ENCODE results near the gene SH2D2A. TPM values are rescaled to one million over a fixed set of nuclear protein-coding genes. Genes with fewer than 3 reads are reported as not detected.

SH2D2A gene
- polyA plus RNA-seq, 1 of the 3 experiments (the other 2 are of a cell fraction) = not detected

GRCh38 chr1:156864796-156865195, 48.1 kb upstream of the SH2D2A start:
- Histone ChIP-seq H3K4me2 (no peak overlapping the region), H3K9me3 (no peaks in the 10 kb centered on the region), H3F3A (replicated peaks; ENCODE audit: insufficient read depth) (peaks cover 4% of the 10 kb centered on the region), H2AFZ (ENCODE audit: low read depth) (no peak overlapping the region), H4K20me1 (ENCODE audit: insufficient read depth) (no peaks in the 10 kb centered on the region), H3K4me1 (ENCODE audit: control insufficient read depth in 1 of 2, insufficient read depth in 2 of 2, low read depth in 1 of 2, low read length in 1 of 2) (peaks cover 2 to 38% of the 10 kb centered on the region in 2 experiments; a peak in 1 of 4 replicates), H3K79me2 (ENCODE audit: insufficient read depth) (no peaks in the 10 kb centered on the region), H3K9ac (no peak overlapping the region), H3K9me2 (no peaks in the 10 kb centered on the region), H3K27ac (ENCODE audit: low read depth in 2 of 2, low read length in 1 of 2) (no peak overlapping the region), H3K27me3 (ENCODE audit: insufficient read depth) (peaks cover 25% of the 10 kb centered on the region), H3K4me3 (ENCODE audit: low read depth in 2 of 2, low read length in 1 of 2) (no peak overlapping the region), H3K36me3 (replicated peaks in 1 of 2; ENCODE audit: control insufficient read depth in 1 of 2, insufficient read depth in 2 of 2, low read length in 1 of 2) (no peaks in the 10 kb centered on the region)
- no peak for DNase-seq
- peak; percentile 14; the same call in 1 of the 2 replicates for TF ChIP-seq RAD21 (IDR thresholded peaks at IDR 0.05; ENCODE audit: low read length)
- no peak for TF ChIP-seq RCOR1 (IDR thresholded peaks at IDR 0.05; ENCODE audit: low read length)
- ChIA-PET POLR2A (no interaction called here), CTCF (interaction anchor here (0.9 to 22.1 kb wide), 9 partner anchors 18 to 207 kb away, joined by 3 to 455 read pairs (median 5); partner anchors contain the start of gene PEAR1)
- WGBS (ENCODE audit: low lambda C conversion rate) = 93% methylated on average over 2 of the region's 4 CpGs

GRCh38 chr1:156863631-156864030, 47.0 kb upstream of the SH2D2A start:
- no peak for DNase-seq
- WGBS (ENCODE audit: low lambda C conversion rate) = 66% methylated on average over 4 of the region's 7 CpGs
- TF ChIP-seq IRF3 (IDR thresholded peaks at IDR 0.05; ENCODE audit: low read depth, low read length) (no peak), USF2 (IDR thresholded peaks at IDR 0.05; ENCODE audit: borderline replicate concordance, low read depth, low read length) (no peak), GABPA (IDR thresholded peaks at IDR 0.05; ENCODE audit: low read depth) (no peak), NRF1 (IDR thresholded peaks at IDR 0.05; ENCODE audit: low read depth, low read length) (no peak)
- Histone ChIP-seq H3K9me3 (no peaks in the 10 kb centered on the region), H2AFZ (ENCODE audit: low read depth) (no peak overlapping the region), H3K4me3 (ENCODE audit: low read depth in 2 of 2, low read length in 1 of 2) (peak overlapping the region in 1 of 2 experiments; percentile 17; a peak in 1 of 4 replicates), H3K4me1 (ENCODE audit: control insufficient read depth in 1 of 2, insufficient read depth in 2 of 2, low read depth in 1 of 2, low read length in 1 of 2) (peaks cover 3 to 50% of the 10 kb centered on the region in 2 experiments; a peak in 2 of 4 replicates), H3K27ac (ENCODE audit: low read depth in 2 of 2, low read length in 1 of 2) (0 out of 4 replicates have a peak overlapping the region, but pooled peaks of 1 of the 2 experiments have one; percentile 1), H3K27me3 (ENCODE audit: insufficient read depth) (peaks cover 28% of the 10 kb centered on the region), H3F3A (replicated peaks; ENCODE audit: insufficient read depth) (peaks cover 4% of the 10 kb centered on the region), H3K36me3 (replicated peaks in 1 of 2; ENCODE audit: control insufficient read depth in 1 of 2, insufficient read depth in 2 of 2, low read length in 1 of 2) (no peaks in the 10 kb centered on the region), H3K4me2 (no peak overlapping the region), H4K20me1 (ENCODE audit: insufficient read depth) (no peaks in the 10 kb centered on the region), H3K9ac (no peak overlapping the region), H3K79me2 (ENCODE audit: insufficient read depth) (no peaks in the 10 kb centered on the region), H3K9me2 (no peaks in the 10 kb centered on the region)
- CTCF ChIA-PET = interaction anchor here (0.7 to 22.1 kb wide), 10 partner anchors 19 to 138 kb away, joined by 3 to 566 read pairs (median 46); partner anchors contain the start of genes ISG20L2, METTL25B and PEAR1
- POLR2A ChIA-PET = interaction anchor here (1.0 to 1.6 kb wide), 3 partner anchors 25 to 67 kb away, joined by 3 read pairs; no protein-coding TSS in a partner anchor

- peak overlapping the region in 1 of 2 experiments; percentile 39; a peak in 2 of 4 replicates for H3K27ac ChIP-seq (ENCODE audit: low read depth in 2 of 2, low read length in 1 of 2)
- POLR2A ChIA-PET = interaction anchor here (1.0 to 1.6 kb wide), 4 partner anchors 24 to 66 kb away, joined by 3 to 4 read pairs (median 3); no protein-coding TSS in a partner anchor
- no peak overlapping the region for H3K4me2 ChIP-seq
These were observed 46.5 kb upstream of the SH2D2A start for GRCh38 chr1:156862997-156863599.

More at GRCh38 chr1:156862997-156863599, 46.5 kb upstream of the SH2D2A start:
- no peaks in the 10 kb centered on the region for H3K79me2 ChIP-seq (ENCODE audit: insufficient read depth)
- no peaks in the 10 kb centered on the region for H3K36me3 ChIP-seq (replicated peaks in 1 of 2; ENCODE audit: control insufficient read depth in 1 of 2, insufficient read depth in 2 of 2, low read length in 1 of 2)
- peaks cover 30% of the 10 kb centered on the region for H3K27me3 ChIP-seq (ENCODE audit: insufficient read depth)
- TF ChIP-seq RCOR1 (IDR thresholded peaks at IDR 0.05; ENCODE audit: low read length) (no peak), MAX (IDR thresholded peaks at IDR 0.05; ENCODE audit: low read depth) (no peak), CHD2 (IDR thresholded peaks at IDR 0.05; ENCODE audit: low read length, partially characterized antibody) (no peak), MEF2A (IDR thresholded peaks at IDR 0.05; ENCODE audit: borderline replicate concordance, low read depth) (no peak), MXI1 (IDR thresholded peaks at IDR 0.05; ENCODE audit: low read depth, low read length) (peak; percentile 12; the same call in 1 of the 2 replicates), SMC3 (IDR thresholded peaks at IDR 0.05; ENCODE audit: low read depth, low read length) (no peak), JUND (IDR thresholded peaks at IDR 0.05) (no peak), GATA2 (CRISPR knock-in tag; IDR thresholded peaks at IDR 0.05) (peak; percentile 18; the same call in 1 of the 2 replicates)
- H2AFZ ChIP-seq (ENCODE audit: low read depth) = no peak overlapping the region
- H3K9me3 ChIP-seq = no peaks in the 10 kb centered on the region
- no peak overlapping the region for H3K9ac ChIP-seq
- WGBS (ENCODE audit: low lambda C conversion rate) = 65% methylated on average over 10 of the region's 10 CpGs
- no peaks in the 10 kb centered on the region for H3K9me2 ChIP-seq
- peak overlapping the region in 1 of 2 experiments; percentile 17; a peak in 1 of 4 replicates for H3K4me3 ChIP-seq (ENCODE audit: low read depth in 2 of 2, low read length in 1 of 2)
- peaks cover 4% of the 10 kb centered on the region for H3F3A ChIP-seq (replicated peaks; ENCODE audit: insufficient read depth)
- DNase-seq = no peak
- no peaks in the 10 kb centered on the region for H4K20me1 ChIP-seq (ENCODE audit: insufficient read depth)
- H3K4me1 ChIP-seq (ENCODE audit: control insufficient read depth in 1 of 2, insufficient read depth in 2 of 2, low read depth in 1 of 2, low read length in 1 of 2) = peaks cover 3 to 55% of the 10 kb centered on the region in 2 experiments; a peak in 2 of 4 replicates
- CTCF ChIA-PET = interaction anchor here (1.8 to 22.1 kb wide), 7 partner anchors 20 to 173 kb away, joined by 5 to 566 read pairs (median 104); partner anchors contain the start of genes ISG20L2, METTL25B and PEAR1
